WTC11 (cell line): ENCODE results near the gene TREM1. TPM values are rescaled to one million over a fixed set of nuclear protein-coding genes. Genes with fewer than 3 reads are reported as not detected.

Source experiments
- ATAC-seq: fragments of 200-7000 bp; cut with Tn5 transposase; 2 replicates; pipeline ENCODE4 v1.10.0; 2021; ENCODE audit warnings: mild to moderate bottlenecking, moderate library complexity
- CTCF ChIA-PET: fragments of 300-600 bp; sonication (Branson Sonifier 250); formaldehyde crosslinking; loops from one replicate; lab custom pipeline; 2021; ENCODE audit warnings: antibody characterized with exemption; lab: Charles Lee
- POLR2A ChIA-PET: fragments of 350-600 bp; sonication (Branson Sonifier 250); formaldehyde crosslinking; loops from one replicate; lab custom pipeline; 2021; ENCODE audit warnings: antibody characterized with exemption; lab: Charles Lee
- DNase-seq: peaks from one replicate; pipeline ENCODE4 v3.0.0; 2021; ENCODE audit warnings: low spot score
- H3K27ac Mint-ChIP-seq: 2 replicates; pipeline ENCODE4 v1.8.0; 2021; ENCODE audit warnings: mixed read lengths
- H3K27me3 Mint-ChIP-seq: 2 replicates; pipeline ENCODE4 v1.8.0; 2021; ENCODE audit warnings: low read depth, mild to moderate bottlenecking, moderate library complexity, mixed read lengths
- H3K36me3 Mint-ChIP-seq: 2 replicates; pipeline ENCODE4 v1.8.0; 2021; ENCODE audit warnings: mixed read lengths
- H3K4me1 Mint-ChIP-seq: 2 replicates; pipeline ENCODE4 v1.8.0; 2022; ENCODE audit warnings: mixed read lengths
- H3K4me3 Mint-ChIP-seq: 2 replicates; pipeline ENCODE4 v1.8.0; 2021; ENCODE audit warnings: mild to moderate bottlenecking, moderate library complexity, mixed read lengths
- H3K9me3 Mint-ChIP-seq: 2 replicates; pipeline ENCODE4 v1.8.0; 2021; ENCODE audit warnings: mixed read lengths
- CREM ChIP-seq: sonication (generic); formaldehyde crosslinking; IDR thresholded peaks from 2 replicates; pipeline ENCODE4 v1.8.1; 2022; ENCODE audit warnings: mild to moderate bottlenecking, missing genetic modification reagents, moderate library complexity
- EMX1 ChIP-seq: fragments of 250-450 bp; sonication (Bioruptor Pico); IDR thresholded peaks from 2 replicates; pipeline ENCODE4 v1.8.0; 2021; ENCODE audit warnings: mild to moderate bottlenecking
- ESRRA ChIP-seq: sonication (generic); formaldehyde crosslinking; IDR thresholded peaks from 2 replicates; pipeline ENCODE4 v1.8.1; 2022; ENCODE audit warnings: mild to moderate bottlenecking, missing genetic modification reagents, borderline replicate concordance
- ETV6 ChIP-seq: sonication (generic); formaldehyde crosslinking; IDR thresholded peaks from 2 replicates; pipeline ENCODE4 v1.8.1; 2022; ENCODE audit warnings: mild to moderate bottlenecking, missing genetic modification reagents
- GABPB1 ChIP-seq: sonication (generic); formaldehyde crosslinking; IDR thresholded peaks from 2 replicates; pipeline ENCODE4 v1.8.1; 2023; ENCODE audit warnings: mild to moderate bottlenecking, missing genetic modification reagents
- MLX ChIP-seq: sonication (generic); formaldehyde crosslinking; IDR thresholded peaks from 2 replicates; pipeline ENCODE4 v1.8.1; 2023; ENCODE audit warnings: mild to moderate bottlenecking, missing genetic modification reagents, moderate library complexity
- MYBL2 ChIP-seq: sonication (generic); formaldehyde crosslinking; IDR thresholded peaks from 2 replicates; pipeline ENCODE4 v1.8.1; 2023; ENCODE audit warnings: mild to moderate bottlenecking, moderate library complexity, missing genetic modification reagents
- NR1H2 ChIP-seq: sonication (generic); formaldehyde crosslinking; IDR thresholded peaks from 2 replicates; pipeline ENCODE4 v1.9.0; 2021; ENCODE audit warnings: mild to moderate bottlenecking, moderate library complexity, missing genetic modification reagents
- OVOL2 ChIP-seq: fragments of 250-450 bp; sonication (Bioruptor Pico); IDR thresholded peaks from 2 replicates; pipeline ENCODE4 v1.9.0; 2021; ENCODE audit warnings: mild to moderate bottlenecking, borderline replicate concordance
- SMAD3 ChIP-seq: sonication (generic); formaldehyde crosslinking; IDR thresholded peaks from 2 replicates; pipeline ENCODE4 v1.8.0; 2022; ENCODE audit warnings: missing genetic modification reagents, mild to moderate bottlenecking, borderline replicate concordance
- SOX15 ChIP-seq: fragments of 250-450 bp; sonication (Bioruptor Pico); IDR thresholded peaks from 2 replicates; pipeline ENCODE4 v1.9.0; 2021; ENCODE audit warnings: mild to moderate bottlenecking
- TEAD1 ChIP-seq: sonication (generic); formaldehyde crosslinking; IDR thresholded peaks from 2 replicates; pipeline ENCODE4 v1.8.0; 2022; ENCODE audit warnings: mild to moderate bottlenecking, missing genetic modification reagents
- ZNF219 ChIP-seq: sonication (generic); formaldehyde crosslinking; IDR thresholded peaks from 2 replicates; pipeline ENCODE4 v1.8.0; 2023; ENCODE audit warnings: missing genetic modification reagents, mild to moderate bottlenecking, borderline replicate concordance
- ZNF423 ChIP-seq: fragments of 250-450 bp; sonication (Bioruptor Pico); IDR thresholded peaks from 2 replicates; pipeline ENCODE4 v2.1.2; 2022; ENCODE audit warnings: mild to moderate bottlenecking, moderate library complexity
- total RNA-seq: library from RNA; stranded (reverse); gene quantifications from 3 replicates; pipeline ENCODE4 v1.2.3, GENCODE V29; 2021
- TF ChIP-seq, protein P1 (sequence below): sonication (generic); formaldehyde crosslinking; IDR thresholded peaks from 2 replicates; pipeline ENCODE4 v1.8.0; 2023; ENCODE audit warnings: missing genetic modification reagents, mild to moderate bottlenecking, borderline replicate concordance
- TF ChIP-seq, protein P2 (sequence below): fragments of 250-450 bp; sonication (Bioruptor Pico); IDR thresholded peaks from 2 replicates; pipeline ENCODE4 v2.1.2; 2022; ENCODE audit warnings: mild to moderate bottlenecking, moderate library complexity
- TF ChIP-seq, protein P3 (sequence below): fragments of 200-600 bp; IDR thresholded peaks from 2 replicates; pipeline ENCODE4 v1.8.0; 2022; ENCODE audit warnings: antibody characterized with exemption
- TF ChIP-seq, protein P4 (sequence below): sonication (generic); formaldehyde crosslinking; IDR thresholded peaks from 2 replicates; pipeline ENCODE4 v1.8.0; 2022; ENCODE audit warnings: mild to moderate bottlenecking, missing genetic modification reagents

The TREM1 gene
- total RNA-seq, 1 experiment from 2014 or later: not detected

DNA sequence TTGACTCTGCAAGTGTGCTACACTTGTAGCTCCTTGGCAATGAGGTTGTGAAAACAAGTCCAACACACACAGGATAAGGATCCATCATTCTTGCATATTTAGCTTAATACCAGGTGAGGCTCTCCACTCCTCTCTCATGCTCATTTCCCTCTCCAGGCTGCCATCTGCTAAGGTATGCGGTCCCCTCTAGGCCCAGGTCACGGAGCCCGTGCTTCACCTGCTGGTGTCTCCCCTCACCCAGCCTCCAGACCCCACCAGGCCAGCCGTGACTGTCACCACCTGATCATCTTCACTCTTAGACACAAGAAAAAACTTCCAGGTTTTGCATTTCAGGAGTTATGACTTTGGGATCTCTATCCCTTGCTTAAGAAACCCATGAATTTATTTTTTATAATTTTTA, 34.7 kb upstream of the TREM1 start:
- H3K36me3 Mint-ChIP-seq: no peaks in the 10 kb centered on the region
- POLR2A ChIA-PET: no interaction called here
- H3K9me3 Mint-ChIP-seq: no peaks in the 10 kb centered on the region
- H3K27me3 Mint-ChIP-seq: peaks cover 8% of the 10 kb centered on the region
- ATAC-seq (no peak), DNase-seq (no peak)
- no peak overlapping the region for H3K27ac Mint-ChIP-seq
- H3K4me3 Mint-ChIP-seq: no peak overlapping the region
- CTCF ChIA-PET: interaction anchor here (0.6 to 2.6 kb wide), 6 partner anchors 14 to 366 kb away, joined by 3 to 11 read pairs (median 6); partner anchors contain the start of gene NCR2
- no peak for TF ChIP-seq SOX15 (CRISPR knock-in tag)
- TF ChIP-seq ZNF219: no peak
- no peak for TF ChIP-seq NR1H2 (CRISPR knock-in tag)
- TF ChIP-seq, protein P1, sequence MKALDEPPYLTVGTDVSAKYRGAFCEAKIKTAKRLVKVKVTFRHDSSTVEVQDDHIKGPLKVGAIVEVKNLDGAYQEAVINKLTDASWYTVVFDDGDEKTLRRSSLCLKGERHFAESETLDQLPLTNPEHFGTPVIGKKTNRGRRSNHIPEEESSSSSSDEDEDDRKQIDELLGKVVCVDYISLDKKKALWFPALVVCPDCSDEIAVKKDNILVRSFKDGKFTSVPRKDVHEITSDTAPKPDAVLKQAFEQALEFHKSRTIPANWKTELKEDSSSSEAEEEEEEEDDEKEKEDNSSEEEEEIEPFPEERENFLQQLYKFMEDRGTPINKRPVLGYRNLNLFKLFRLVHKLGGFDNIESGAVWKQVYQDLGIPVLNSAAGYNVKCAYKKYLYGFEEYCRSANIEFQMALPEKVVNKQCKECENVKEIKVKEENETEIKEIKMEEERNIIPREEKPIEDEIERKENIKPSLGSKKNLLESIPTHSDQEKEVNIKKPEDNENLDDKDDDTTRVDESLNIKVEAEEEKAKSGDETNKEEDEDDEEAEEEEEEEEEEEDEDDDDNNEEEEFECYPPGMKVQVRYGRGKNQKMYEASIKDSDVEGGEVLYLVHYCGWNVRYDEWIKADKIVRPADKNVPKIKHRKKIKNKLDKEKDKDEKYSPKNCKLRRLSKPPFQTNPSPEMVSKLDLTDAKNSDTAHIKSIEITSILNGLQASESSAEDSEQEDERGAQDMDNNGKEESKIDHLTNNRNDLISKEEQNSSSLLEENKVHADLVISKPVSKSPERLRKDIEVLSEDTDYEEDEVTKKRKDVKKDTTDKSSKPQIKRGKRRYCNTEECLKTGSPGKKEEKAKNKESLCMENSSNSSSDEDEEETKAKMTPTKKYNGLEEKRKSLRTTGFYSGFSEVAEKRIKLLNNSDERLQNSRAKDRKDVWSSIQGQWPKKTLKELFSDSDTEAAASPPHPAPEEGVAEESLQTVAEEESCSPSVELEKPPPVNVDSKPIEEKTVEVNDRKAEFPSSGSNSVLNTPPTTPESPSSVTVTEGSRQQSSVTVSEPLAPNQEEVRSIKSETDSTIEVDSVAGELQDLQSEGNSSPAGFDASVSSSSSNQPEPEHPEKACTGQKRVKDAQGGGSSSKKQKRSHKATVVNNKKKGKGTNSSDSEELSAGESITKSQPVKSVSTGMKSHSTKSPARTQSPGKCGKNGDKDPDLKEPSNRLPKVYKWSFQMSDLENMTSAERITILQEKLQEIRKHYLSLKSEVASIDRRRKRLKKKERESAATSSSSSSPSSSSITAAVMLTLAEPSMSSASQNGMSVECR (CRISPR knock-in tag): no peak
- no peak for TF ChIP-seq SMAD3 (CRISPR knock-in tag)
- TF ChIP-seq, protein P2, sequence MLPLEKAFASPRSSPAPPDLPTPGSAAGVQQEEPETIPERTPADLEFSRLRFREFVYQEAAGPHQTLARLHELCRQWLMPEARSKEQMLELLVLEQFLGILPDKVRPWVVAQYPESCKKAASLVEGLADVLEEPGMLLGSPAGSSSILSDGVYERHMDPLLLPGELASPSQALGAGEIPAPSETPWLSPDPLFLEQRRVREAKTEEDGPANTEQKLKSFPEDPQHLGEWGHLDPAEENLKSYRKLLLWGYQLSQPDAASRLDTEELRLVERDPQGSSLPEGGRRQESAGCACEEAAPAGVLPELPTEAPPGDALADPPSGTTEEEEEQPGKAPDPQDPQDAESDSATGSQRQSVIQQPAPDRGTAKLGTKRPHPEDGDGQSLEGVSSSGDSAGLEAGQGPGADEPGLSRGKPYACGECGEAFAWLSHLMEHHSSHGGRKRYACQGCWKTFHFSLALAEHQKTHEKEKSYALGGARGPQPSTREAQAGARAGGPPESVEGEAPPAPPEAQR: no peak
- no peak for TF ChIP-seq EMX1 (CRISPR knock-in tag)
- H3K4me1 Mint-ChIP-seq: peaks cover 28% of the 10 kb centered on the region

DNA sequence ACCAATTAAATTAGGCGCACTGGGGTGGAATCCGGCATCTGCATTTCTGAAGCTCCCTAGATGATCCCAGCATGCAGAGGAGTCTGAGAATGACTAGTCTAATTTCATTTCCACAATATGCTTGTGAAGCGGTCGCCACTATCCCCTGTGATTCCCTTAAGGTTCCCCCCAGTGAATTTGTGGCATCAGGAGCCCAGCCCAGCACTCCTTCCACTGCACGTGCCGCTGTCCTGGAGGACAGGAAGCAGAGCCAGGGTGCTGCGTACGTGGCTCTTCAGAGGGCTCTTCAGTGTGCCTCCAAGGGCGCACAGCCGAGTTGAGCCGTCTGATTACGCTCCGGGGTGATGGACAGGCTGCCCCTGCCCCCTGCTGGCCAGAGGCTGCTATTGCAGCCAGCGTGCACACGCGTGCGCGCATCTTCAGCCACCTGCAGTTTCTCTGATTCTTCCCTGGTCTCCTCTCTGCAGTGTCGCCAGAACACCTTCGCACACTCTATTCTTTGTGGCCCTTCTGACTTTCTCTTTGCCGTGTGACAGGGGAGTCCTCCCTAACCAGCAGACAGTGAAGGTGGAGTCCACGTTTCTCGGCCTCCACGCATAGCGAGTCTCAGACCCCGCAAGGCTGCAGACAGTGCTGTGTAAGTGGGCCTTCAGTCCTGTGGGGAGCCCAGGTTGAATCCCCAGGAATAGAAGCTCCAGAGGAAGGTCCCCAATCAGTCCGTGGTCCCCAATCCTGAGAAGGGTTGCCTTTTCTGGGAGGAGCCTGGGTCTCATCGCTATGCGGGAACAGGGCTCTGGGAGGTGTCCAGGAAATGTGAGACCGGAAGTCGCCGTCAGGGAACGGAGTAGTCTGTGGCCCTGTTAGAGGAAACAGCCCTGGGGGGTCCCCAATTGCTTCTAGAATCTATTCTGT, 32.4 kb upstream of the TREM1 start:
- peak; percentile 96 for ATAC-seq
- DNase-seq: peak; percentile 85
- ChIA-PET CTCF (interaction anchor here (0.6 to 2.3 kb wide), 31 partner anchors 9 to 363 kb away, joined by 3 to 25 read pairs (median 3); partner anchors contain the start of genes NCR2, TREML2 and TREML4), POLR2A (no interaction called here)
- Mint-ChIP-seq H3K36me3 (no peaks in the 10 kb centered on the region), H3K27me3 (peaks cover 15% of the 10 kb centered on the region), H3K4me1 (peaks cover 20% of the 10 kb centered on the region), H3K9me3 (no peaks in the 10 kb centered on the region), H3K4me3 (peak overlapping the region; percentile 58), H3K27ac (no peak overlapping the region)
- peak; percentile 41; the same call in 1 of the 2 replicates for TF ChIP-seq ETV6
- 0 out of 2 replicates have a peak, but pooled peaks have one; percentile 15 for TF ChIP-seq GABPB1 (CRISPR knock-in tag)
- no peak for TF ChIP-seq ESRRA (CRISPR knock-in tag)
- TF ChIP-seq CREM (CRISPR knock-in tag): peak; percentile 59; the same call in 1 of the 2 replicates
- 0 out of 2 replicates have a peak, but pooled peaks have one; percentile 36 for TF ChIP-seq MLX
- TF ChIP-seq OVOL2 (CRISPR knock-in tag): no peak
- 0 out of 2 replicates have a peak, but pooled peaks have one; percentile 70 for TF ChIP-seq TEAD1 (CRISPR knock-in tag)
- peak; percentile 20; the same call in 1 of the 2 replicates for TF ChIP-seq ZNF423
- no peak for TF ChIP-seq MYBL2 (CRISPR knock-in tag)
- TF ChIP-seq SMAD3 (CRISPR knock-in tag): peak; percentile 78; the same call in 1 of the 2 replicates
- TF ChIP-seq, protein P3, sequence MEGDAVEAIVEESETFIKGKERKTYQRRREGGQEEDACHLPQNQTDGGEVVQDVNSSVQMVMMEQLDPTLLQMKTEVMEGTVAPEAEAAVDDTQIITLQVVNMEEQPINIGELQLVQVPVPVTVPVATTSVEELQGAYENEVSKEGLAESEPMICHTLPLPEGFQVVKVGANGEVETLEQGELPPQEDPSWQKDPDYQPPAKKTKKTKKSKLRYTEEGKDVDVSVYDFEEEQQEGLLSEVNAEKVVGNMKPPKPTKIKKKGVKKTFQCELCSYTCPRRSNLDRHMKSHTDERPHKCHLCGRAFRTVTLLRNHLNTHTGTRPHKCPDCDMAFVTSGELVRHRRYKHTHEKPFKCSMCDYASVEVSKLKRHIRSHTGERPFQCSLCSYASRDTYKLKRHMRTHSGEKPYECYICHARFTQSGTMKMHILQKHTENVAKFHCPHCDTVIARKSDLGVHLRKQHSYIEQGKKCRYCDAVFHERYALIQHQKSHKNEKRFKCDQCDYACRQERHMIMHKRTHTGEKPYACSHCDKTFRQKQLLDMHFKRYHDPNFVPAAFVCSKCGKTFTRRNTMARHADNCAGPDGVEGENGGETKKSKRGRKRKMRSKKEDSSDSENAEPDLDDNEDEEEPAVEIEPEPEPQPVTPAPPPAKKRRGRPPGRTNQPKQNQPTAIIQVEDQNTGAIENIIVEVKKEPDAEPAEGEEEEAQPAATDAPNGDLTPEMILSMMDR: peak; percentile 100
- TF ChIP-seq, protein P1 (CRISPR knock-in tag): peak; percentile 36; the same call in 1 of the 2 replicates
- TF ChIP-seq, protein P4, sequence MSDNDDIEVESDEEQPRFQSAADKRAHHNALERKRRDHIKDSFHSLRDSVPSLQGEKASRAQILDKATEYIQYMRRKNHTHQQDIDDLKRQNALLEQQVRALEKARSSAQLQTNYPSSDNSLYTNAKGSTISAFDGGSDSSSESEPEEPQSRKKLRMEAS (CRISPR knock-in tag): peak; percentile 87
